Thyroid gland (tissue), 4 donors: ENCODE results near the gene C2CD2L.

Experiments used
- POLR2A ChIP-seq, 2 donors: fragments of 450-650 bp; IDR thresholded peaks; one replicate each; pipeline ENCODE4 v1.6.1; 2017; ENCODE audit warnings: antibody characterized with exemption in 2 of 2, mild to moderate bottlenecking in 2 of 2, moderate library complexity in 1 of 2
- TF ChIP-seq, protein P1 (sequence below), 6 experiments: fragments of 200-600 bp in 3 of 6; fragments of 450-650 bp in 3 of 6; sonication (generic) in 3 of 6; IDR thresholded peaks; one replicate each; pipeline ENCODE4 v1.5.1; 2016 to 2019; ENCODE audit warnings: antibody characterized with exemption in 6 of 6, mild to moderate bottlenecking in 2 of 6, inconsistent platforms in 1 of 6, moderate library complexity in 1 of 6

GRCh38 chr11:119148720-119149017 lies 41.5 kb downstream of the C2CD2L start:
- TF ChIP-seq, protein P1, sequence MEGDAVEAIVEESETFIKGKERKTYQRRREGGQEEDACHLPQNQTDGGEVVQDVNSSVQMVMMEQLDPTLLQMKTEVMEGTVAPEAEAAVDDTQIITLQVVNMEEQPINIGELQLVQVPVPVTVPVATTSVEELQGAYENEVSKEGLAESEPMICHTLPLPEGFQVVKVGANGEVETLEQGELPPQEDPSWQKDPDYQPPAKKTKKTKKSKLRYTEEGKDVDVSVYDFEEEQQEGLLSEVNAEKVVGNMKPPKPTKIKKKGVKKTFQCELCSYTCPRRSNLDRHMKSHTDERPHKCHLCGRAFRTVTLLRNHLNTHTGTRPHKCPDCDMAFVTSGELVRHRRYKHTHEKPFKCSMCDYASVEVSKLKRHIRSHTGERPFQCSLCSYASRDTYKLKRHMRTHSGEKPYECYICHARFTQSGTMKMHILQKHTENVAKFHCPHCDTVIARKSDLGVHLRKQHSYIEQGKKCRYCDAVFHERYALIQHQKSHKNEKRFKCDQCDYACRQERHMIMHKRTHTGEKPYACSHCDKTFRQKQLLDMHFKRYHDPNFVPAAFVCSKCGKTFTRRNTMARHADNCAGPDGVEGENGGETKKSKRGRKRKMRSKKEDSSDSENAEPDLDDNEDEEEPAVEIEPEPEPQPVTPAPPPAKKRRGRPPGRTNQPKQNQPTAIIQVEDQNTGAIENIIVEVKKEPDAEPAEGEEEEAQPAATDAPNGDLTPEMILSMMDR (IDR thresholded peaks at IDR 0.05), result no peak
- no peak for TF ChIP-seq POLR2A (IDR thresholded peaks at IDR 0.05)
